Measurements from ENCODE around the gene SPHK1.

The SPHK1 gene

GRCh38 chr17:76363107-76363842 is 21.1 kb upstream of the SPHK1 start:
- DNase-seq (ENCODE audit: low read depth in 2 of 3, low spot score in 2 of 3), result no peak

DNA sequence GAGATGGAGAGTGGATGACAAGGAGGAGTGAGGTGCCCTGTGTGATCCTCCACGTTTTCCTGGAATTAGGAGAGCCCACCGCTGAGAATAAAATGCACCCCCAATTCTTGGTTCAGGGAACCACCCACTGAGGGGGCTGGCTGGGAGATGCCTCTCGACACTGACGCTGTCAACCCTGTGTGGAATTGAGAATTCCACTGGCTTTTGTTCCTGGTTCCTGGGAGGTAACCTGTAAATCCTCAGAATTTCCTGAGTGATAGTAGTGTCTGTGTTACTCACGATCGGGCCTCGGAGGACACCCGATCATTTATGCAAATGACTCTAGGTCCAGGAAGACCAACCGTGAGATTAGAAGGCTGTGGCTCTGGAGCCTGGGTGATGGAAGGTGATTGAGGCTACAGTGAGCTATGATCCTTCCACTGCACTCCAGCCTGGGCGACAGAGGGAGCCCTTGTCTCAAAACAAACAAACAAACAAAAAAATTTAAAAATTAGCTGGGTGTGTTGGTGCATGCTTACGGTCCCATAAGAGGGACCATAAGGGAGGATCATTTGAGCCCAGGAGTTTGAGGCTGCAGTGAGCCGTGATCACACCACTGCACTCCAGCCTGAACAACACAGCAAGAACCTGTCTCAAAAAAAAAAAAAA is 19.0 kb upstream of the SPHK1 start:
- DNase-seq (ENCODE audit: low read depth in 2 of 3, low spot score in 2 of 3), result no peak

DNA sequence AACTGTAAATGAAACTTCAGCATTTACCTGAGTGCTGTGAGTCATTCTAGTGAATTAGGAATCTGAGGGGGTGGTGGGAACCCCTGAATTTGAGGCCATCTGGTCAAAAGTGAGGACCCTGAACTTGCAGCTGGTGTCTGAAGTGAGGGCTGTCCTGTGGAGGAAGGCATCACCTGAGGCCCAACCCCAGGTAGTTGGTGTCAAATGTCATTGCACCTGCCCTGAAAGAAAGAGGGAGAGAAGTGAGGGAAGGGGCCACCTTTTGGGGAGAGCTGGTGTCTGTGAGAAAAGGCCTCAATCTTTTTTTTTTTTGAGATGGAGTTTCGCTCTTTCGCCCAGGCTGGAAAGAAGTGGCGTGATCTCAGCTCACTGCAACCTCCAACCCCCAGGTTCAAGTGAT is 18.2 kb upstream of the SPHK1 start:
- DNase-seq (ENCODE audit: low read depth in 2 of 3, low spot score in 2 of 3), result no peak

GRCh38 chr17:76367642-76368041 is 16.8 kb upstream of the SPHK1 start:
- no peak for DNase-seq (ENCODE audit: low read depth in 2 of 3, low spot score in 2 of 3)

DNA sequence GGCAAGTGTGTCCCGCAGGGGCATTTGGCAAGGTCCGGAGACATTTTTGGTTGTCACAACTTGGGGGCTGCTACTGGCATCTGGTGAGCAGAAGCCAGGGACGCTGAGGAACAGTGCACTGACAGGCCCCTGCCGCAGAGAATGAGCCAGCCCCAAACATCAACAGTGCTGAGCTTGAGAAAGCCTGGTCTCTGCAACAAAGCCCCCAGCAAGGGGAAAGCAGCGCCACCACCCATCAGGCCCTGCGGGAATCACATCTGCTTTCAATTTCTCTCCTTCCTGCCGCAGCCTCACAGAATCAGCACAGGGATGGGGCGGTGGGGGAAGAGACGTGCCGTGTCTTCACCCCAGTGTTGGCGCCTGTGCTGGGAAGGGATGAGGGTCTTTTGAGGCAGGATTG is 15.9 kb upstream of the SPHK1 start:
- no peak for DNase-seq (ENCODE audit: low read depth in 2 of 3, low spot score in 2 of 3)

DNA sequence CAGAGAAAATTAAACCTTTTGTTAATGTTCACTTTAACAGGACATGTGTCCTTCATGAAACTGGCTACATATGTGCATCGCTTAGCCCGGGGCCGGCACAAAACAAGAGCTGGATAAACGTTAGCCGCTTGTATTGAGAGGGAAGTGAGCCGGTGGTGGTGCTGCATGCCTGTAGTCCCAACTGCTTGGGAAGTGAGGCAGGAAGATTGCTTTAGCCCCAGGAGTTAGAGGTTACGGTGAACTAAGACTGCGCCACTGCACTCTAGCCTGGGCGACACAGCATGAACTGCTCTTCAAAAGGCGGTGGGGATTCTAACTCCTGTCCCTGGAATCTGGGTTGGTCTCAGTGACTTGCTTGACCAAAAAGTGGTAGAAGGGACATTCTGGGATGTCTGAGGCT is 15.0 kb upstream of the SPHK1 start:
- no peak for DNase-seq (ENCODE audit: low read depth in 2 of 3, low spot score in 2 of 3)

DNA sequence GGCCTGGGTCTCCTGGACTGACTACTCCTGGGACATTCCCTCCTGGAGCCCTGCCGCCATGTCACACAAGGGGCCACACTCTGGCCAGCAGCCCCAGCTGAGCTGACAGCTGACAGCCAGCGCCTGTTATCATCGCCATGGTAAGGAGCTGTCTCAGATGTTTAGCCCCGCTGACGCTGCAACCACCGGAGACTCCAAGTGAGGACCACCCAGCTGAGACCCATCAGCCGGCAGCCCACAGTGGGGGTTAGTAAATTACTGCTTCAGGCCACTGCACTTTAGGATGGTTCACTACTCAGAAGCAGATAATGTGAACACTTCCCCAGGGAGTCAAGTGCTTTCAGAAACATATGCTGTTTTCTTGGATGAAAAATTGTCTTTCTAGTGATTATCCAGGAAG is 14.6 kb upstream of the SPHK1 start:
- DNase-seq (ENCODE audit: low read depth in 2 of 3, low spot score in 2 of 3), result no peak

- no peak for DNase-seq (ENCODE audit: low read depth in 2 of 3, low spot score in 2 of 3)
Observed at GRCh38 chr17:76370261-76370993, 14.0 kb upstream of the SPHK1 start.

- no peak for DNase-seq (ENCODE audit: low read depth in 2 of 3, low spot score in 2 of 3)
Observed at GRCh38 chr17:76371656-76372628, 12.5 kb upstream of the SPHK1 start.

DNA sequence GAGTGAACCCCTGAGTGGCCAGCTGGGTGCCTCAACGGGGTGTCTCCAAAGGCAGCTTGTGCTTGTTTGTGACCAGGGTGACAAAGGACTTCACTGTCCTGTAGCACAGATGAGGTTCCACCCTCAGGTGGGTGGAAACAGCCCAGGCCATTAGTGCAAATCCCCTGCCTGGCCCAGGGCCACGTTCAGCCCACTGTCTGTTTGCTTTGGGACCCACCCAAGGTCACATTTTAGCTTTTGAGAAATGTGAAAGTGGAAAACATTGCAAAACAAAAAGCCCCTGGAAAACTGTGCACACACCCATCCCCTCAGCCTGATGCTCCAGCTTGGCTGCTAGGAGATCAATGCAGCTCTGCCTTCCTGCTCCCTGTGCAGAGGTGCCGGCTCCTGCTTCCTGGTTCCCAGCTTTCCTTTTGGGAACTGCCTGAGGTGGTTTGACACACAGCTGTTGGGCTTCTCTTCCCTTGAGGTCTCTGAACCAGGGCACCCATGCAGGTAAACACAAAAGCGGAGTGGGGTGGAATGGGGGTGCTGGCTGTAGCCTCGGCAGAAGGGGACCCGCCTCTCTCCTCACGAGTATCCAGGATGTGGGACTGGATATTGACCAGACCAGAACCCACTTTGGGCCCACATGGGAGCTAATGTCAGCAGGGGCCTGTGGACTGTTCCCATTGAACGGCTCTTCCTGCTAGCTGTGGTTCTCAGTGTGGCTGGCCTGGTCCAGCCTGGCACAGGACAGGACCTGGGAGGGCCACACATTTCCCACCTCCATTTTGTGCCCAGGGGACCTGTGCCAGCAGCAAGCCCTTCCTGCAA is 7.9 kb upstream of the SPHK1 start:
- DNase-seq (ENCODE audit: low read depth in 2 of 3, low spot score in 2 of 3), result no peak

GRCh38 chr17:76378548-76379274 is 5.7 kb upstream of the SPHK1 start:
- no peak for DNase-seq (ENCODE audit: low read depth in 2 of 3, low spot score in 2 of 3)

GRCh38 chr17:76379275-76379641 is 5.2 kb upstream of the SPHK1 start:
- DNase-seq (ENCODE audit: low read depth in 2 of 3, low spot score in 2 of 3), result no peak

DNA sequence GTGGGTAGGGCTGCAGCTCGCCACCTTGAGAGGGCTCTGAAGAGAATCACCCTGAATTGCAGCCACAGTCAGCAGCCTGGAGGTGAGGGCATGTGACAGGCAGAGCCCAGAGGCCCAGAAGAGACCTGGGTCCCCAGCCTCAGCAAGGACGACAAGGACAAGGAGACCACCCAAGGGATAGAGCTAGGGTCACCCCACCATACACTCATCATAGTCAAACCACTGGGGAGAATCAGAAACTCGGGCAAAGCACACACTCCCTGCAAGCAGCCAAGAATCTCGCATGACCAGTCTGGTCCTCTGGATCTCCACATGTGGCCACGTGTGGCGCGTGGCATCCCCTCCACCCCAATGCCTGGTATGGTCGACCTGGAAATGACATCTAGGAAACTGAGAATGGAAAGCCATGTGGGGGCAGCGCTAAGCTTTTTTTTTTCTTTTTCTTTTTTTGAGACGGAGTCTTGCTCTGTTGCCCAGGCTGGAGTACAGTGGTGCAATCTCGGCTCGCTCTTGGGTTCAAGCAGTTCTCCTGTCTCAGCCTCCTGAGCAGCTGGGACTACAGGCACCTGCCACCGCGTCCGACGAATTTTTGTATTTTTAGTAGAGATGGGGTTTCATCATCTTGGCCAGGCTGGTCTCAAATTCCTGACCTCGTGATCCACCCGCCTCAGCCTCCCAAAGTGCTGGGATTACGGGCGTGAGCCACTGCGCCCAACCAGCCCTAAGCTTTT is 4.6 kb upstream of the SPHK1 start:
- no peak for DNase-seq (ENCODE audit: low read depth in 2 of 3, low spot score in 2 of 3)

GRCh38 chr17:76381633-76382350 is 2.6 kb upstream of the SPHK1 start:
- no peak for DNase-seq (ENCODE audit: low read depth in 2 of 3, low spot score in 2 of 3)

DNA sequence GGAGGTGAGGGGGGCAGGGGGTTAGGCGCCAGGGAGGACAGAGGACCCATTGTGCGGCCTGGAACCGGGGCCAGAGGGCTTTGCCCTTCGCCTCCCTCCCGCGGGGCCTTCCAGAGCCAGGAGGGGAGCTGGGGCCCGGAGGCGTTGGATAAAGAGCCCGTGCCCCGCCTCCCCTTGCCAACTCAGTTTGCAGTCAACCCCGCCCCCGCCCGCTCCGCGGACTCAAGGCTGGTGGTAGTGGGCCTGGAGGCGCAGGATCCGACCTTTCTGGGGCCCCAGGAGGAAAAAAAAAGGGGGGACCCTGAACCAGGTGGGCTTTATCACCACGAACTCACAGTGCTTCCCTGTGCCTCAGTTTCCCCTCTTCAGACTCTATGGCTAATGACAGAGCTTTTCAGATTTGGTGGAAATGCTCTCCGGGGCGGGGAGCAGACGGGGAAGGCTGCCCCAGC is 2.0 kb upstream of the SPHK1 start:
- DNase-seq (ENCODE audit: low read depth in 2 of 3, low spot score in 2 of 3), result no peak

GRCh38 chr17:76382803-76383545 is 1.4 kb upstream of the SPHK1 start:
- peak in 1 of 3 experiments; percentile 49 for DNase-seq (ENCODE audit: low read depth in 2 of 3, low spot score in 2 of 3)

- peak in 2 of 3 experiments; percentile 44 to 58 for DNase-seq (ENCODE audit: low read depth in 2 of 3, low spot score in 2 of 3)
Observed at GRCh38 chr17:76383546-76384221, 725 bp upstream of the SPHK1 start.

All from activated CD8-positive, alpha-beta memory T cell treated with anti-CD3 and anti-CD28 coated beads for 48 hours (primary cell).